Spleen (tissue), 11 donors: ENCODE data around the gene PCNX1. TPM values are rescaled to one million over a fixed set of nuclear protein-coding genes. Genes with fewer than 3 reads are reported as not detected.
"Not testable (repeated sequence)": the region's sequence is repeated elsewhere in the genome, so short reads cannot be mapped to it uniquely, and the experiment has no call there.

Experiments
- DNase-seq: peaks from one replicate; pipeline ENCODE4 v3.0.0-alpha.2; 2020
- H3K27ac ChIP-seq, 8 donors: fragments of 200-600 bp; sonication (generic) in 7 of 8; 1 replicate in 4 of 8; 2 replicates in 4 of 8; pipeline versions ENCODE4 v1.5.0 to v1.8.0; 2016 to 2021; ENCODE audit warnings: inconsistent platforms in 4 of 8, mild to moderate bottlenecking in 4 of 8, moderate library complexity in 1 of 8
- H3K27me3 ChIP-seq, 7 donors: fragments of 200-600 bp; sonication (generic) in 6 of 7; replicated peaks in 1 of 7; 1 replicate in 4 of 7; 2 replicates in 3 of 7; pipeline versions ENCODE4 v1.5.0 to v1.8.0; 2016 to 2021; ENCODE audit warnings: inconsistent platforms in 3 of 7, mild to moderate bottlenecking in 1 of 7
- H3K36me3 ChIP-seq, 6 donors: fragments of 200-600 bp; sonication (generic) in 5 of 6; 1 replicate in 4 of 6; 2 replicates in 2 of 6; pipeline versions ENCODE4 v1.5.0 to v1.8.0; 2016 to 2021; ENCODE audit warnings: inconsistent platforms in 2 of 6
- H3K4me1 ChIP-seq, 6 donors: fragments of 200-600 bp; sonication (generic) in 5 of 6; 1 replicate in 3 of 6; 2 replicates in 3 of 6; pipeline versions ENCODE4 v1.5.0 to v1.8.0; 2016 to 2021; ENCODE audit warnings: inconsistent platforms in 3 of 6
- H3K4me3 ChIP-seq, 8 donors: fragments of 200-600 bp; sonication (generic) in 7 of 8; 1 replicate in 4 of 8; 2 replicates in 4 of 8; pipeline versions ENCODE4 v1.5.0 to v1.8.0; 2016 to 2021; ENCODE audit warnings: inconsistent platforms in 4 of 8, mild to moderate bottlenecking in 4 of 8, moderate library complexity in 2 of 8
- H3K9me3 ChIP-seq, 8 donors: fragments of 200-600 bp; sonication (generic) in 7 of 8; 1 replicate in 4 of 8; 2 replicates in 4 of 8; pipeline versions ENCODE4 v1.5.0 to v1.8.0; 2016 to 2021; ENCODE audit warnings: inconsistent platforms in 4 of 8
- CTCF ChIP-seq, 11 experiments: fragments of 200-600 bp in 7 of 11; fragments of 450-650 bp in 4 of 11; sonication (generic) in 4 of 11; IDR thresholded peaks in 8 of 11; conservative IDR thresholded peaks in 3 of 11; 1 replicate in 7 of 11; 2 replicates in 4 of 11; pipeline versions ENCODE4 v1.4.0 to v1.8.0; 2016 to 2021; ENCODE audit warnings: antibody characterized with exemption in 11 of 11, inconsistent platforms in 4 of 11, mild to moderate bottlenecking in 1 of 11
- POLR2A ChIP-seq, 3 donors: fragments of 450-650 bp; IDR thresholded peaks; one replicate each; pipeline ENCODE4 v1.5.1; 2017; ENCODE audit warnings: antibody characterized with exemption in 3 of 3, mild to moderate bottlenecking in 1 of 3
- POLR2AphosphoS5 ChIP-seq, 3 donors: sonication (generic); formaldehyde crosslinking; IDR thresholded peaks; one replicate each; pipeline ENCODE4 v1.5.1; 2017; ENCODE audit warnings: antibody characterized with exemption in 3 of 3
- WGBS, 5 donors: extraction: QIAGEN DNeasy Blood & Tissue Kit in 3 of 5; methylation state at CpG; one replicate each; pipeline versions ENCODE4 v1.1.5 to v1.1.7; 2013 to 2018; 5-methylcytosine and 5-hydroxymethylcytosine counted together
- intact Hi-C: fragments of 100-400 bp; cut with DNase I; formaldehyde crosslinking; loops from one replicate; pipeline ENCODE4 v1.15.0; 2023; ENCODE audit warnings: low total_unique reads
- polyA plus RNA-seq, 3 donors: library from polyadenylated mRNA; stranded (reverse); fragments of 200-250 nt; gene quantifications; one replicate each; pipeline ENCODE4 v1.2.1, GENCODE V29; 2013
- total RNA-seq, 7 donors: library from RNA; depleted of rRNA in 3 of 7; stranded (reverse); fragments of >200 nt in 3 of 7; fragmentation: NEBNext Ultra II Directional in 4 of 7; extraction: Animal tissue kit (Norgen Biotek cat#: 25700) in 4 of 7; gene quantifications; one replicate each; pipeline versions ENCODE4 v1.1.0 to v1.2.1, GENCODE V29; 2016 to 2021
- donor health status: healthy with polysubstance abuse.
- donor health status: DM: no; HTN: no; CAD: no; lungs with moderate emphysema.
- donor health status: DM: no; HTN: no; CAD: no.
- donor health status: Bipolar disorder and iron deficiency.
- donor health status: healthy.
- donor health status: DM: no; HTN: no; CAD: no.
- donor health status: DM: yes; HTN: yes; CAD: no.

PCNX1 gene
- total and polyA plus RNA-seq, 10 donors = 4.0 to 149 (median 100) TPM

- no peaks in the 10 kb centered on the region for H3K27me3 ChIP-seq
- intact Hi-C loops = no loop called here
- H3K4me1 ChIP-seq = peaks cover 0 to 33% (median 28%) of the 10 kb centered on the region in 6 donors
- TF ChIP-seq POLR2AphosphoS5 (IDR thresholded peaks at IDR 0.05) = no peak
- TF ChIP-seq POLR2A (IDR thresholded peaks at IDR 0.05) = no peak
- TF ChIP-seq CTCF (IDR thresholded peaks at IDR 0.05 in 8 of 11, conservative IDR thresholded peaks at IDR 0.05 in 3 of 11) = no peak
- H3K36me3 ChIP-seq = no peaks in the 10 kb centered on the region
- WGBS, 5 donors = 19 to 37% (median 26%) methylated on average over 1 of the region's 1 CpG
- H3K27ac ChIP-seq = peak overlapping the region in 1 of 8 donors; percentile 49
- no peak overlapping the region for H3K4me3 ChIP-seq
- DNase-seq = no peak
- no peaks in the 10 kb centered on the region for H3K9me3 ChIP-seq
These were observed 27.8 kb upstream of the PCNX1 start for GRCh38 chr14:70879448-70879847.

- peak overlapping the region in 5 of 8 donors; percentile 66 to 91 (median 88) for H3K27ac ChIP-seq
- WGBS, 5 donors = 85 to 100% (median 91%) methylated on average over 1 of the region's 1 CpG
- peak overlapping the region in 1 of 8 donors; percentile 56 for H3K4me3 ChIP-seq
- H3K36me3 ChIP-seq, H3K9me3 ChIP-seq, intact Hi-C loops, H3K27me3 ChIP-seq, DNase-seq: not testable (repeated sequence)
- H3K4me1 ChIP-seq = peaks cover 5 to 47% (median 40%) of the 10 kb centered on the region in 6 donors
These were observed 26.4 kb upstream of the PCNX1 start for GRCh38 chr14:70880888-70881287.

GRCh38 chr14:70881549-70882177, 25.6 kb upstream of the PCNX1 start:
- H3K4me1 ChIP-seq = peaks cover 10 to 55% (median 48%) of the 10 kb centered on the region in 6 donors
- peak overlapping the region in 7 of 8 donors; percentile 58 to 91 (median 88) for H3K27ac ChIP-seq
- intact Hi-C loops = no loop called here
- peak overlapping the region in 1 of 8 donors; percentile 56 for H3K4me3 ChIP-seq
- no peaks in the 10 kb centered on the region for H3K9me3 ChIP-seq
- 60 to 69% (median 66%) methylated on average over 7 of the region's 7 CpGs for WGBS, 5 donors
- H3K27me3 ChIP-seq = no peaks in the 10 kb centered on the region
- no peak for DNase-seq
- TF ChIP-seq CTCF (IDR thresholded peaks at IDR 0.05 in 8 of 11, conservative IDR thresholded peaks at IDR 0.05 in 3 of 11) = no peak
- TF ChIP-seq POLR2AphosphoS5 (IDR thresholded peaks at IDR 0.05) = no peak
- no peak for TF ChIP-seq POLR2A (IDR thresholded peaks at IDR 0.05)
- no peaks in the 10 kb centered on the region for H3K36me3 ChIP-seq

GRCh38 chr14:70882776-70883492, 24.3 kb upstream of the PCNX1 start:
- WGBS, 5 donors = 28 to 54% (median 44%) methylated on average over 5 to 6 of the region's 6 CpGs
- intact Hi-C loops = no loop called here
- no peak for DNase-seq
- no peaks in the 10 kb centered on the region for H3K9me3 ChIP-seq
- no peaks in the 10 kb centered on the region for H3K36me3 ChIP-seq
- TF ChIP-seq POLR2AphosphoS5 (IDR thresholded peaks at IDR 0.05) (no peak), CTCF (IDR thresholded peaks at IDR 0.05 in 8 of 11, conservative IDR thresholded peaks at IDR 0.05 in 3 of 11) (no peak), POLR2A (IDR thresholded peaks at IDR 0.05) (no peak)
- peaks cover 13 to 68% (median 61%) of the 10 kb centered on the region in 6 donors for H3K4me1 ChIP-seq
- no peaks in the 10 kb centered on the region for H3K27me3 ChIP-seq
- H3K4me3 ChIP-seq = peak overlapping the region in 1 of 8 donors; percentile 56
- peak overlapping the region; percentile 9 to 91 (median 84) for H3K27ac ChIP-seq
